NCI-H2227 treated with DMSO at 0.1 percent for 48 hours (cell line): Measurements from ENCODE around the gene IFT81.
A peak's percentile ranks its signal among the peaks of the same experiment; 100 is the strongest.
"Not testable (repeated sequence)": the region's sequence is repeated elsewhere in the genome, so short reads cannot be mapped to it uniquely, and the experiment has no call there.

Source experiments
- DNase-seq: peaks from one replicate; lab custom pipeline; 2025; lab: John Stamatoyannopoulos, UW

IFT81 gene

DNA sequence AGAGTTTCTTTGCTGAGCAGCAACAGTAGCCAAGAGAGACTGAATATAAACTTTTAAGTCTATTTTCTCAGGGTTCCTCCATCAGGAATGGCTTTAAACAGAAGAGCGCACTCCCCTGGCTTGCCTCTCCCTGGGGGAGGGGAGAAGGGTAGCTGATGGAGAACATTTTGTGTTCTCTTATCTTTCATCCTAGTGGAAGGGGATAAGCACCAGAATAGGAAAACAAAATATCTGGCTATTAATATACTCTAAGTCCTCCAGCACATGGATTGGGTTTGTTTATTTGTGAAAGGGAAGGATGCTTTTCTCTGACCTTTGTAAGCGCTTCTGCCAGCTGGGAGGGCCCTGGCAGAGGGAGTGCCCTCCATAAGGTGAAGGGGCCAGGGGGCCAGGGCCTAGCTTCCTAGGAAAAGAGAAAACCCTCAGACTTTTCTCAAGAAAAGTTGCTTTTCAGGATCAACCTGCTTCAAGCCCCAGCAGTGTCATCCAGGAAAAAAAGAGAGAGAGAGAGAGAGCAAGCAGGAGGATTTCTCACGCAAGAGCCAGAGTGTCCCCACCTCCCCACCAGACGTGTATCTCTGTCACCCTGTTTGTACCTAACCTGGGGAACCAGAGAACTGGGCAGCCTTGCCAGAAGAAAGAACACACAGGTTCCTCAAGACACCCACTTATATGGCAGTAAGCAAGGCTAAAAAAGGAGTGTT, 122.6 kb downstream of the IFT81 start:
- DNase-seq = no peak

DNA sequence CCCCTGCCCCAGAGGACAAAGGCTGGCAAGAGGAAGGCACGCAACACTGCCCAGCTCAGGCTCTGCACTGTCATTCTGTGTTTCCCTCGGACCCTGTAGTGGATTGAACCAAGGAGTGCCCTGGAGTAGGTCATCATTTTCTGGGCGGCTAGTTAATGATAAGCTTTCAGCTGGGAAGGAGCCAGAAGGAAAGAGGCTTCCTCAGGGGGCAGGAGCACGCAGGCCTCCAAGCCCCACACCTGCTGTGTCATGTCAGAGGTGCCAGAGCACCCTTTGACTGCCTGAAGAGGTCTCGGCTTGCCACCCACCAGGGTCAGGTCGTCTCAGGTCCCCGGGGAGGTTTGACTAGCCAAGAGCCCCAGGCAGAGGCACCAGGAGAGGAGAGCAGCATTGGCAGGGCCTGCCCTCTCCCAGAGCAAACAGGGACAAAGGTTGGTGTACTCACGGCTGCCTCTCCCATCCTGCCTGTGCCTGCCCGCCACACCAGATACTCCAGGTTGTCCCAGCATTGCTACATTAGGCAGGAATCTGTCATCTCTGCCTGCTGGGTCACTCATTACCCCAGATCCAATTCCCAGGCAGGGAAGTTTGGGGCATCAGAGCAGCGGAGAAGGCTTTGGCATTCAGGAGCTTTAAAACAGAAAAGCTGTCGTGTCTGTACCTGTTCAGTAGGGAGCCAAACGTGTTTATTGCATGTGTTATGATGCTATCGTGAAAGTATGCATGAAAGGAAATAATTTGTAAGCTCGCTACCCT, 123.4 kb downstream of the IFT81 start:
- no peak for DNase-seq

DNA sequence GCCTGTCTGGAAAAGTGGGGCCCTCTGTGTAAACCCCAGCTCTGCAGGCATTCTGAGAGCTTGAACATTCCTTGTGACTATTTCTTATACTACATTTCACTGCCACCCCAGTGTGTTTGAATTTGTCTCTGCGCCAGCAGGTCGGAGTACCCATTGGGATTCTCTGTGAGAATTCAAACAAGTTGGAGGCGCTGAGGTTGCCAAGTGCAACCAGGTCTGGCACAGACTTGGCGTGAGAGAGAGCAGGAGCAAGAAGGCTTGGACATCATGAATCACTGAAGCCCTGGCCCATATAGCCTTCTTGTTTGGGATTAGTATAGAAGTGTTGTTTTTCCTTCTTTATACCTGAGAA, 123.9 kb downstream of the IFT81 start:
- no peak for DNase-seq

DNA sequence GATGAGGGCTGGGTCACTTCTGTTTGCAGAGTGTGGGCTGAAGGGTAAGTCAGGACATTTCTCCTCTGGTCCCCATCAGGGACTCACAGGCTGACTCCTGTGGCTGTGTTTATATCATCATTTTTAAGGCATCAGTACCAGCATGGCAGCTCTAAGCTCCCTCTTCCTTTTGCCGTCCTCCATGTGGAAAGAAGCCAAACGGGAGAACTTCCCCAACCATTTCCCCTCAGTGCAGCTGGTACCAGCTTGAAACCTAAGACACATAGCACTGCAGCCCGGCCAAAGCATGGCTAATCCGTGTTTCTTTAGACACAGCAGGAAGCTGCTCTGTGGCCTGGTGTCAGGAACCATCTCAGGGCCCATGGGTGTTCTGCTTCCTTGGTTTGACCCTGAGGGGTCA, 124.9 kb downstream of the IFT81 start:
- DNase-seq = no peak

DNA sequence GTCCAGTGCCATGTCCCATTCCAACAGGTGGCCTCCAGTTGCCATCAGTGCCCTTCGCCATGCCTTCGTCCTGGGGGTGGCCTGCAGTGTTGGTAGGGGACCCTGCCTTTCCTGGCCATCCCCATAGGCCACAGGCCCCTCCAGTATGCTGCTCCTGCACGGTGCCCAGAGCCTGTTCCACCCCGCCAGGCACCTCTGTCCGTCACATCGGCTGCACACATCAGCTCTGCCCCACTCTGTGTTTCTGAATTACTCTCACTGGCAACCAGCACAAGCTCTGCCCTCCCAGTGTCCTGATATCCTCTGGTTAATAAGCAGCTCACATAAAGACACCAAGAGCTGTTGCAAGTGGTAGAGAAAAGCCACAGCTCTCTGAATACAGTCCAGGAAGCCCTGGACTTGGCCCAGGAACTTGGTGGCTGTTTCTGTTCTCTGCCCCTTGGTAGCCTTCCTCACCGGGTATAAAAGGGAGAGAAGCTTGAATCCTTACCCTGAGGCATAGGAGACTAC, 125.6 kb downstream of the IFT81 start:
- no peak for DNase-seq

DNA sequence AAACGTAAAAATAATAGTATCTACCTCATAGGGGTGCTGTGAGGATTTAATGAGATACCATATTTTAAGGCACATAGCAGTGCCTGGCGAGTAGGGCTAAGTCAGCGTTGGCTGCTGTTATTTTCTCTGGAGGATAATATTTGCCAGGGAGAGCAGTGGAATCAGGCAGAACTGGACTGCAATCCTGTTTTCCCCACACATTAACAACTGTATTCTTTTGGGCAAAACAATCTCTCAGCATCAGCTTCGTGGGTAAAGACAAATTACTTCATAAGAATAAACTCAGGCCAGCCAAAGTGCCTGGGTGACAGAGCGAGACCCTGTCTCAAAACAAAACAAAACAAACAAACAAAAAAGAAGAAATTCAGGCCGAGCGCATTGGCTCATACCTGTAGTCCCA, 127.2 kb downstream of the IFT81 start:
- no peak for DNase-seq

DNA sequence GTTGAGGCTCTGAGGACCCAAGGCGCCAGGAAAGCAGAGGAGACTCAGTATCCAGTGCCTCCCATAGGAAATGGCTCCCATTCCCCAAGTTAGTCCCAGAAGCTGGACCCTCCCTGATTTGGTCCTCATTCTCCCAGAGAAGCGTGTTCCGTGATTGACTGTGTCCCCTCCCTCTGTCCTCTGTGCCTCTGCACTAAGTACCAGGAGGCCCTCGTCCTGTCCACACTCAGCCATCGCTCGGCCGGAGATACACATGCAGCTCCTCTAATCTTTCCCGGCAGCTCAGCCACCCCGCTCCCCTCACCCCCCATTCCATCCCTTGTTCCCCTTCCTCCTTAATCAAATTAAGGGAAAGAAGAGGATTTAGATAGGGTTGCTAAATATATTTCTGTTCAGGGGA, 128.6 kb downstream of the IFT81 start:
- no peak for DNase-seq

DNA sequence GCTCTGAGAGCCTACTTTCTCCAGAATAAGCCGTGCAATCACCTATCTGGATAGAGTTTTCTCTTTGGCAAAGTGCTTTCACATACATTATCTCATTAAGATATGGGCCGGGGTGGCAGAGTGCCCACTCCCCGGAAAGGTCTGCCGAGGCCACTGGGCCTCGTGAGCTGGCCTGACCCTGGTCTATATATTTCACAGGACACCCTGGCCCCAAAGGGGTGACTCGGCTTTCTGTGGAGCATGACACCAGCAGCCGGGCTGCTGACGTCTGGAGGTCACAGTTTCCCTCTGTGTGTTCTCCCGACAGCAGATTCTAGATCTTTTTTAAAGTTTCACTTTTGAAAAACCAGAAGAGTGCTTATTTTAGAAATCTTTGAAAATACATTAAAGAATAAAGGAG, 129.0 kb downstream of the IFT81 start:
- no peak for DNase-seq

DNA sequence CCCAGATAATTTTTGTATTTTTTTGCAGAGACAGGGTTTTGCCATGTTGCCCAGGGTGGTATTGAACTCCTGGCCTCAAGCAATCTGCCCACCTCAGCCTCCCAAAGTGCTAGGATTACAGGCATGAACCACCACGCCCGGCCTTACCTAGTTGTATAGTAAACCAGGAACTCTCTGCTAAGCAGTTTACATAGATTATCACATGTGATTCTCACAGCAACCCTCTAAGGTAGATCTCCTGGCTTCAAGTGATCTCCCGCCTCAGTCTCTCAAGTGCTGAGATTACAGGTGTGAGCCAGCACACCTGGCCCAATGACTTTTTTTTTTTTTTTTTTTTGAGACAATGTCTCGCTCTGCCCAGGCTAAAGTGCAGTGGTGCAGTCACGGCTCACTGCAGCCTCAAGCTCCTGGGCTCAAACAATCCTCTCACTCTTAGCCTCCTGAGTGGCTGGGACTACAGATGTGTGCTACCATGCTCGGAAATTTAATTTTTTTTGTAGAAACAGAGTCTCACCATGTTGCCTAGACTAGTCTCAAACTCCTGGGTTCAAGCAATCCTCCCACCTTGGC, 130.9 kb downstream of the IFT81 start:
- DNase-seq = no peak

DNA sequence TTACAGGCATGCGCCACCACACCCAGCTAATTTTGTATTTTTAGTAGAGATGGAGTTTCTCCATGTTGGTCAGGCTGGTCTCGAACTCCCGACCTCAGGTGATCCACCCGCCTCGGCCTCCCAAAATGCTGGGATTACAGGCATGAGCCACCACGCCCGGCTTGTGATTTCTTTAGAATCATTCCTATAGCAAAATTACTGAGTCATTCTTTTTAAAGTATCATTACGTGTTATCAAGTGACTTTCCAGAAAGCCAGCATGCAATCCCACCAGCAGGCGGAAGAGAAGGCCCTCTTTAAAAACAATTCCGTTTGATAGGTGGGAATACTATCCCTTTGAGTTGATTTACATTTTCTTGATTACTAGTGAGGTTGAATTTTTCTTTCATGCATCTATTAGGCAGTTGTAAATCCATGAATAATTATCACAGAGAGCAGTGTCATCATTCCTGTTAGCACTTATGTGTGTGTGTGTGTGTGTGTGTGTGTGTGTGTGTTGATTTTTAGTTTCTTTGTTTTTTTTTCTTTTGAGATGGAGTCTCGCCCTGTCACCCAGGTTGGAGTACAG, 131.8 kb downstream of the IFT81 start:
- not testable (repeated sequence) for DNase-seq

DNA sequence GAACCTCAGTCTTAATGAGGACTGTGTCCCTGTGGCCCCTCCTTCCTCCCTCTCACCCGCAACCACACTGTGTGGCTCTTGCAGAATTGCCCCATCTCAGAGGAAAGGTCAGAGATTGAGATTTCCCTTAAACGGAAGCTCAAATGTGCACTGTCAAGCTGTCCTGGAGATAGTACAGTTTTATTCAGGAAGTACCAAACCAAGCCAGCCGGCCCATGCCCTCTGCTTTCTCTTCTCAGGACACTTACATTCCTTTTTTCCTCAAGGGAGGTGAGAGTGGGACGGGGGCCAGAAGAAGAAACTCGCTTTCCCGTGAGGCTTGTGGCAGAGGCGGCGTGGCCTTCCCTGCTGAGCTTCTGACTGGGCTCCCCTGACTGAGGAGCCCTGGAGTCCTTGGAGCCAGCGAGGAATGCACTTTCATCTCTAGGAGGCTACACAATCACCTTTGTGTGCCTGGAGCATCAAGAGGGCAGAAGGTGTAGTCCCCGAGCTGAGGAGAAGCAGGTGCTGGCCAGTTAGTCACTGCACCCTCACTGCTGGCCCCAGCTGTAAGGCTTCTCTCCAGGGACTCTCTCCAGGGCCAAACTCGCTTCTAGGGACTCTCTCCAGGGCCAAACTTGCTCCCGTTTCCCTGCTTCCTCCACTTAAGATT, 132.7 kb downstream of the IFT81 start:
- no peak for DNase-seq

DNA sequence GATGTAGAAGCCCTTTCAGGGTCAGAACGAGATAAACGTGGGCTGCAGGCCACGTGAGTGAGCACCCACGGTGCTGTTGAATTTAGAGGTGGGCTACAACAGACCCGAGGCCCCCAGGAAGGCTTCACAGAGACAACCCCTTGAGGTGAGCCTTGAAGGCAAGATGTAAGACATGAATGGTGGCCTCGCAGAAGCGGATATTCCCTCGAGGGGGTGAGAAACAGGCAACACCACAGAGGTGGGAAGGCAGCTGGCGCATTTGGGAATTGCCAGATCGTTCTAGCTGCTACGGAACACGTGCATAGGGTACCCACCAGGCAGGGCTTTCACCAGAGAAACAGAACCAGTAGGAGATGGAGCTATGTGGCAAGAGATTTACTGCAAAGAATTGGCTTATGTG, 134.3 kb downstream of the IFT81 start:
- DNase-seq = no peak

DNA sequence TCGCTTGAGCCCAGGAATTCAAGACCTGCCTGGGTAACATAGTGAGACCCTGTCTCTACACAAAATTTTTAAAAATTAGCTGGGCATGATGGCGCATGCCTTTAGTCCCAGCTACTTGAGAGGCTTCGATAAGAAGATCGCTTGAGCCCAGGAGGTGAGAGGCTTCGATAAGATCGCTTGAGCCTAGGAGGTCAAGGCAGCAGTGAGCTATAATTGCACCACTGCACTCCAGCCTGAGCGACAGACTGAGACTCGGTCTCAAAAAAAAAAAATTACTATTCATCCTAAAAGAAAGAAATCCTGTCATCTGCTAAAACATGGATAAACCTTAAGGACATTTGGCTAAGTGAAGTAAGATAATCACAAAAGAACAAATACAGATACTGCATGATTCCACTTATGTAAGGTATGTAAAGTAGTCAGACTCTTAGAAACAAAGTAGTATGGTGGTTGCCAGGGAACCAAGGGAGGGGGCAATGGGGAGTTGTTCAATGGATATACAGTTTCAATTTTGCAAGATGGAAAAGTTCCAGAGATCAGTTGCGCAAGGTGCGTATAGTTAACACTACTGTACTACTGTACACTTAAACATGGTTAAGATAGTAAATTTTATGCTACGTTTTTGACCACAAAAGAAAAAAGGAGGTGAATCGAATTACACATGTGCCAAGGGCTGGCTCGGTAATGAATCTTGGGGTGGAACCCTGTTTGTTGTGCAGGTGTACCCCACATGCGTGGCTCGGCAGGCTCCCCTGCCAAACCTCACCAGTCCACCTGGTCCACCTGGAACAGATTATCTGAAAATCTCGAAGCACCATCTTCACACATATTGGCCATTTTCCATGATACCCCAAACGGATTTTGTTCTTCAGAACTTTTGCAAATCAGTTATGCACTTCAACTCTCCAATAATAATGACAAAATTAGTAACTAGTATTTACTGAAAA, 138.6 kb downstream of the IFT81 start:
- DNase-seq = no peak

DNA sequence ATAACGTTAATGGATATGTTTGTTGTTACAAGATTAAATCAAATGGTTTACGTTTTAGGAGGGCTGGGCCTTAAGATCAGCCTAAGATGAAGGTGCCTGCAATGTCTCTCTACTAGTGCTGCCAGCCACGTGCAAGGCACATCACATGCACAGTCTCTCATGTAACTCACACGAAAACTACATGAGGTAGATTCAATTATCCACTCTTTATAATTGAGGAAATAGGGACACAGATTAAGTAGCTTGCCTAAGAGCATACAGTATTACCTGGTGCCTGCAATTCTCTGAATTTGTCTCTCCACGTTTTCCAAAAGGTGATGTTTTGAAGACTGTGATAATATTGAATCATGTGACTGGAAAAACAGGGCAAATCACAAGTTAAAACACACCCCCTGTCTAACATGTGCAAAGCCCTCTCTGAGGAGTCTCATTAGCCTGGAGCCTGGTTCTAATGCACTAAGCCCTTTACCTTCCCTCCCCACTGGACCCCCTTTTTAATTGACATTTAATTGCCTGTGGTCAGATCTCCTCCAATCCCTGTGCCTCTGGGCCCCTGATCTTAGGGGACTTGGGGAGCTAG, 142.3 kb downstream of the IFT81 start:
- DNase-seq = peak; percentile 47

DNA sequence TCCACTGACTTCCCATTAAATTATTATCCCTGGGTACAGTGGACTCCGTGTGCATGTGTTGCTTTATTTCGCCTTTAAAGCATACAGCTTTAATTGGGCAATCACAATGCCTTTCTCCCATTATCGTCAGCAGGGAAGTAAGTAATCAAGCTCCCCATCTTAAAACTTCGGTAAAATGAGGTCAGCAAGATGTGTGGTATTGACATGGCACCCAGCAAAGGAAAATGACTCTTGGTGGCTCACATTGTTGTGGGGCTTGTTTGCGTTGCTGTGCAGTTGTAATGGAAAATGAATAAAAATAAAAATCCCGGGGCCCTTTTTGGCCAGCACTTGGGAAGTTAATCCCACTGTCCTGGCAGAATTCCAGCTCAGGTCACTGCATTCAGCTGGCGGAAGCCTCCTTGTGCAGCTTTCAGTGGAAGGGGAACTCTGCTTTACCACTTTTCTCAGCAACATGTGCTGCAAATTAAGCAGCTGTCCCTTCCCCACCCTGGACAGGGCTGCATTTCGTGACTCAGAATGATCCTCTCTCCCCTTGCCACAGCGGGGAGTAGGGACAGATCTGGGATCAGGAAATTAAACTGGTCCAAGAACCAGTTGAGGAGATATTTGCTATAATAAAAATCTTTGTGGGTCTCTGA, 142.9 kb downstream of the IFT81 start:
- peak; percentile 49 for DNase-seq
